ENCODE data around the gene CCDC200.
"Not testable (repeated sequence)": the region's sequence is repeated elsewhere in the genome, so short reads cannot be mapped to it uniquely, and the experiment has no call there.

- not testable (repeated sequence) for TF ChIP-seq CTCF (conservative IDR thresholded peaks at IDR 0.05 in 1 of 2, IDR thresholded peaks at IDR 0.05 in 1 of 2; ENCODE audit: low read depth in 1 of 2, low read length in 2 of 2); EZH2 (IDR thresholded peaks at IDR 0.05; ENCODE audit: low read length, missing control alignments)
Measured at GRCh38 chr17:43203013-43203412, 25.4 kb downstream of the CCDC200 start.
